ENCODE results near the gene TUBGCP3. TPM values are rescaled to one million over a fixed set of nuclear protein-coding genes. Genes with fewer than 3 reads are reported as not detected.

The TUBGCP3 gene
- total and polyA plus RNA-seq, 4 donors = 10.9 to 40.2 (median 26.9) TPM

DNA sequence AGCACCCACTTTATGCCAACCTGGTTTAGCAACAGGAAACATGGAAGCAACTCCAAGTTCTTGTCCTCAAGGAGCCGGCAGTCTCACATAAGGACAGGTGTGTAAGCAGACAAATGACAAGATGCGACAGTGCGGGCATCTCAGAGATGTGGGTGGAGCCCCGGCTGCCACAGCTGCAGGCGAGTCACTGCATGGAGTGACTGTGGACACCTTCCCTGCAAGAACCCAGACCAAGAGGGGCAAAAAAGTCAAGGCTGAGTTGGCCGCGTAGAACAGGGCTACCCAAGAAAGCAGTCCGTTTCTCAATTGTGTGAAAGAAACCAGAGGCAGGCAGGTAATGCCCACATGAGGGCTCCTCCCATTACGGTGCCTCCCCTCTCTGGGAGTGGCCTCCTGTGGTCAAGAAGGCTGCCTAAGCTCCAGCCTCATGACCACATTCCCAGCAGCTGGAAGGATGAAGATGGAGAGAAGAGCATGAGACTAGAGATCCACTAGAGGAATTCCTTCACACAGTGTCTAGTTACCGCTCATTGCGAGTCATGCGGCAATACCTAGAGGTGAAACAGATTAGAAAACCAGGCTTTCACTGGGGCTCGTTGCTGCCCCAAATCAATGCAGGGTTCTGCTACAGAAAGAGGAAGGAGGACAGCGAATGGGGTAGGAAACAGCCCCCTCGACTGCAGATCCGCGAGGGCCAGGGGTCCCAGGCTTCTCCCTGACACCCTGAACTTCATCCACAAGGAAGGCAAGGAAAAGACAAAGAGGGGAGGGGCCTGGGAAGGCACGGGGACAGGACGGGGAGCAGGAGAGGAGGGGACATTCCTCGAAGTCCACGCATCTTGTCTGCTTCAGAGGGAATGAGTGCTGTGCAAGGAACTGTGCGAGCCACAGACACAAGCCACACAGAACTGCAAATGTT is 131.6 kb downstream of the TUBGCP3 start:
- no peak overlapping the region for H3K9ac ChIP-seq (ENCODE audit: insufficient read depth in 1 of 2, low read length in 2 of 2)
- ATAC-seq (ENCODE audit: insufficient read depth, low FRiP score) (no peak), DNase-seq (no peak)
- 80 to 88% methylated on average over 22 of the region's 22 CpGs for WGBS, 2 donors
- H3K4me3 ChIP-seq = no peak overlapping the region
- no peaks in the 10 kb centered on the region for H3K4me1 ChIP-seq (ENCODE audit: control insufficient read depth in 5 of 5, insufficient read depth in 5 of 5, low read length in 5 of 5)
- TF ChIP-seq, protein P1, sequence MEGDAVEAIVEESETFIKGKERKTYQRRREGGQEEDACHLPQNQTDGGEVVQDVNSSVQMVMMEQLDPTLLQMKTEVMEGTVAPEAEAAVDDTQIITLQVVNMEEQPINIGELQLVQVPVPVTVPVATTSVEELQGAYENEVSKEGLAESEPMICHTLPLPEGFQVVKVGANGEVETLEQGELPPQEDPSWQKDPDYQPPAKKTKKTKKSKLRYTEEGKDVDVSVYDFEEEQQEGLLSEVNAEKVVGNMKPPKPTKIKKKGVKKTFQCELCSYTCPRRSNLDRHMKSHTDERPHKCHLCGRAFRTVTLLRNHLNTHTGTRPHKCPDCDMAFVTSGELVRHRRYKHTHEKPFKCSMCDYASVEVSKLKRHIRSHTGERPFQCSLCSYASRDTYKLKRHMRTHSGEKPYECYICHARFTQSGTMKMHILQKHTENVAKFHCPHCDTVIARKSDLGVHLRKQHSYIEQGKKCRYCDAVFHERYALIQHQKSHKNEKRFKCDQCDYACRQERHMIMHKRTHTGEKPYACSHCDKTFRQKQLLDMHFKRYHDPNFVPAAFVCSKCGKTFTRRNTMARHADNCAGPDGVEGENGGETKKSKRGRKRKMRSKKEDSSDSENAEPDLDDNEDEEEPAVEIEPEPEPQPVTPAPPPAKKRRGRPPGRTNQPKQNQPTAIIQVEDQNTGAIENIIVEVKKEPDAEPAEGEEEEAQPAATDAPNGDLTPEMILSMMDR (IDR thresholded peaks at IDR 0.05; ENCODE audit: control extremely low read depth, extremely low read depth) = no peak
- H3K9me3 ChIP-seq (ENCODE audit: control insufficient read depth in 4 of 4, insufficient read depth in 3 of 4, low read length in 3 of 4) = peaks cover 0 to 6% (median 5%) of the 10 kb centered on the region in 4 donors
- no peak overlapping the region for H3K27ac ChIP-seq (ENCODE audit: low read depth in 1 of 2, low read length in 1 of 2)
- no peaks in the 10 kb centered on the region for H3K27me3 ChIP-seq (ENCODE audit: control insufficient read depth in 3 of 3, insufficient read depth in 3 of 3, low read length in 2 of 3)
- no peaks in the 10 kb centered on the region for H3K36me3 ChIP-seq (ENCODE audit: control insufficient read depth in 4 of 4, insufficient read depth in 4 of 4, low read length in 4 of 4)

GRCh38 chr13:112455476-112456059 is 132.4 kb downstream of the TUBGCP3 start:
- no peak overlapping the region for H3K9ac ChIP-seq (ENCODE audit: insufficient read depth in 1 of 2, low read length in 2 of 2)
- TF ChIP-seq, protein P1 (IDR thresholded peaks at IDR 0.05; ENCODE audit: control extremely low read depth, extremely low read depth) = no peak
- H3K27me3 ChIP-seq (ENCODE audit: control insufficient read depth in 3 of 3, insufficient read depth in 3 of 3, low read length in 2 of 3) = no peaks in the 10 kb centered on the region
- WGBS, 2 donors = 85 to 92% methylated on average over 17 of the region's 17 CpGs
- DNase-seq (no peak), ATAC-seq (ENCODE audit: insufficient read depth, low FRiP score) (no peak)
- no peak overlapping the region for H3K4me3 ChIP-seq
- H3K4me1 ChIP-seq (ENCODE audit: control insufficient read depth in 5 of 5, insufficient read depth in 5 of 5, low read length in 5 of 5) = no peaks in the 10 kb centered on the region
- H3K36me3 ChIP-seq (ENCODE audit: control insufficient read depth in 4 of 4, insufficient read depth in 4 of 4, low read length in 4 of 4) = no peaks in the 10 kb centered on the region
- H3K9me3 ChIP-seq (ENCODE audit: control insufficient read depth in 4 of 4, insufficient read depth in 3 of 4, low read length in 3 of 4) = peaks cover 0 to 6% (median 4%) of the 10 kb centered on the region in 4 donors
- no peak overlapping the region for H3K27ac ChIP-seq (ENCODE audit: low read depth in 1 of 2, low read length in 1 of 2)

GRCh38 chr13:112454648-112455334 is 133.2 kb downstream of the TUBGCP3 start:
- ATAC-seq (ENCODE audit: insufficient read depth, low FRiP score) (no peak), DNase-seq (no peak)
- H3K27ac ChIP-seq (ENCODE audit: low read depth in 1 of 2, low read length in 1 of 2) = no peak overlapping the region
- TF ChIP-seq, protein P1 (IDR thresholded peaks at IDR 0.05; ENCODE audit: control extremely low read depth, extremely low read depth) = no peak
- no peaks in the 10 kb centered on the region for H3K4me1 ChIP-seq (ENCODE audit: control insufficient read depth in 5 of 5, insufficient read depth in 5 of 5, low read length in 5 of 5)
- peaks cover 0 to 4% (median 2%) of the 10 kb centered on the region in 4 donors for H3K9me3 ChIP-seq (ENCODE audit: control insufficient read depth in 4 of 4, insufficient read depth in 3 of 4, low read length in 3 of 4)
- no peak overlapping the region for H3K9ac ChIP-seq (ENCODE audit: insufficient read depth in 1 of 2, low read length in 2 of 2)
- no peak overlapping the region for H3K4me3 ChIP-seq
- WGBS, 2 donors = 78 to 82% methylated on average over 16 of the region's 16 CpGs
- no peaks in the 10 kb centered on the region for H3K36me3 ChIP-seq (ENCODE audit: control insufficient read depth in 4 of 4, insufficient read depth in 4 of 4, low read length in 4 of 4)
- no peaks in the 10 kb centered on the region for H3K27me3 ChIP-seq (ENCODE audit: control insufficient read depth in 3 of 3, insufficient read depth in 3 of 3, low read length in 2 of 3)
